Limb (tissue), 2 donors: ENCODE data around the gene CEP68.
"Not testable (repeated sequence)": the region's sequence is repeated elsewhere in the genome, so short reads cannot be mapped to it uniquely, and the experiment has no call there.

ENCODE experiments used
- DNase-seq, 2 donors: peaks; one replicate each; pipeline ENCODE4 v3.0.0-alpha.2; 2016; ENCODE audit errors: extremely low spot score in 2 of 2

Gene CEP68, protein sequence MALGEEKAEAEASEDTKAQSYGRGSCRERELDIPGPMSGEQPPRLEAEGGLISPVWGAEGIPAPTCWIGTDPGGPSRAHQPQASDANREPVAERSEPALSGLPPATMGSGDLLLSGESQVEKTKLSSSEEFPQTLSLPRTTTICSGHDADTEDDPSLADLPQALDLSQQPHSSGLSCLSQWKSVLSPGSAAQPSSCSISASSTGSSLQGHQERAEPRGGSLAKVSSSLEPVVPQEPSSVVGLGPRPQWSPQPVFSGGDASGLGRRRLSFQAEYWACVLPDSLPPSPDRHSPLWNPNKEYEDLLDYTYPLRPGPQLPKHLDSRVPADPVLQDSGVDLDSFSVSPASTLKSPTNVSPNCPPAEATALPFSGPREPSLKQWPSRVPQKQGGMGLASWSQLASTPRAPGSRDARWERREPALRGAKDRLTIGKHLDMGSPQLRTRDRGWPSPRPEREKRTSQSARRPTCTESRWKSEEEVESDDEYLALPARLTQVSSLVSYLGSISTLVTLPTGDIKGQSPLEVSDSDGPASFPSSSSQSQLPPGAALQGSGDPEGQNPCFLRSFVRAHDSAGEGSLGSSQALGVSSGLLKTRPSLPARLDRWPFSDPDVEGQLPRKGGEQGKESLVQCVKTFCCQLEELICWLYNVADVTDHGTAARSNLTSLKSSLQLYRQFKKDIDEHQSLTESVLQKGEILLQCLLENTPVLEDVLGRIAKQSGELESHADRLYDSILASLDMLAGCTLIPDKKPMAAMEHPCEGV

DNA sequence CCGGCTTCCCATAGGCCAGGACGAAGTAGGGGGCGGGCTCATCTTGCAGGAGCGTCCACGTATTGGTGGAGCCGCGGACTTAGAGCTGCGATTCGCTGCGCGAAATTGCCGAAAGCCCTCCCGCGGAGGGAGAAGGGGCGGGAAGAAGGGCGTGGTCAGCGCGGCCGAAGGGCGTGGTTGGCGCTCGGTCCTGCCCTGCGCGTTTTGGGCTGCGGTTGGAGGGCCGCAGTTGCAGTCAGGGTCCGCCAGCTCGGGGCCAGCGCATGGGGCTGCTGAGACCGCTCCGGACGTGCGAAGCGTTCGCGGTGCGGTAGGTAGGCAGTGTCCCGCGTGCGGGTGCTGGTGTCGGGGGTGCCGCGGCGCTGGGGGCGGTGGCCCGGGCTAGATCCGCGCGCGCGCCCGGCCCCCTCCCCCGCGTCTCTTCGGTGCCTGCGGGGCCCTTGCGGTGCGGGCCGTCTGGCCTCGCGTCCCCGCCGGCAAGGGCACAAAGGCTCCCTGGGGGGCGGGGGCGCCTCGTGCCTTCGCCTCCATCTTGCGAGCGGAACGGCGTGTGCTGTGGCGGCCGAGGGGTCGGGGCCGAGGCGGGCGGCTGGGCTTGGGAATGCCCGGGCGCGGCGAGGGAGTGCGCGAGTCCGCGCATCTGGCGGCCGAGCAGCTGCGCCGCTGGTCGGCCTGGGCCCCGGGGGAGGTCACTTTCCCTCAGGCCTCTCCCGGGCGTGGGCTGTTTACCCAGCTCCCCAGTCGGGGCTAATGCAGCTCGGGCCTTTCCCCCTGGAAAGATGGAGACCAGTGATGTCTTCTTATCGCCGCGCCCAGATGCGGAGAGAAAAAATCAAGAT is at the start of gene CEP68:
Gene CEP68, plus strand, starts transcription at position 202 of the 839 bp plus-strand sequence. CDS start 13,029 bp downstream, outside the sequence.
- DNase-seq, result peak; percentile 97 to 98

DNA sequence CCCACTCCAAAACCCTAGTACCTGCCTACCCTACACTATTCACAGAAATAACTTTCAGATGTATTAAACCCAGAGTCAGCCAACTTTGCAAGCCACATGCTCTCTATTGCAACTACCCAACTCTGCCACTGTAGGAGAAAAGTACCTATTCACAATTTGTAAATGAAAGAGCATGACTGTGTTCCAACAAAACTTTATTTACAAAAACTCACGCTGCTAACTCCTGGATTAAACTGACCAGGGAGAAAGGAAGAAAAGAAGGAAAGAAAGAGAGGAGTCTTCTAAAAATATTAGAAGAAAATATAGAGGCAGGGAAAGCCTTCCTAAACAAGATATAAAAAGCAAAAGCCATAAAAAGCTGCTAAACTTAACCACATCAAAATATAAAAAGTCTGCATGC is 42.4 kb upstream of the CEP68 start:
- DNase-seq, result no peak

DNA sequence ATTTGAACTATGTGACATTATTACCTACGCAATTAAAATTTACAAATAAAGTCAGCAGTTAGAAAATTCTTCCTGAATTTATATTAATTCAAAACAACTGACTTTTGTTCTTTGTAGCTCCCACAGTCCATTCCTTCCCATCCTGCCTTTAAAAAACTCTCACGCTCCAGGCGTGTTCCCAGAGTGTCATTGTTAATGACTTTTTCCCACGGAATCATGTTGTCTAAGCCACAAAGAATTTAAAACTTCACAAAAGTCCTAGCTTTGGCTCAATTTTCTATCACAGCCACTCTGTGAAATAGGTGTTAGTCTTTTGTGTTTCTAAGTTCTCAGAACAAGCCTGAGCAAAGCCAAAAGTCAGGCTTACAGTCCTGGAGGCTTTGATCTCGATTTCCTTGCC is 40.5 kb upstream of the CEP68 start:
- DNase-seq, result no peak

DNA sequence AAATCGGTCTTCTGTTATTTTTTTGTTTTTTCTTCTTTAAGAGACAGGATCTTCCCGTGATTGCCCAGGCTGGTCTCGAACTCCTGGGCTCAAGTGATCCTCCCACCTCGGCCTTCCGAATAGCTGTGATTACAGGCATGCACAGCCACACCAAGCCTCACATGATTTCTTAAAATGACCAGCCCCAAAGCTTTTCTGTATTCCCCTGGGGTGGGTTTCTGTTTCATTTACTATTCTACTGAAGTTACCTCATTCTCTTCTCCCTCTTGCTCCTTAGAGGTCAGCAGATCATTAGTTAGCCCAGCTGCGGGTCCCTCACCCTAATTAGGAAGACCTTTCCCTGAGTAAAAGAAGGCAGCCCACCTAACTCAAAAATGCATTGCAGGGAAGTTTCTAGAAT is 39.4 kb upstream of the CEP68 start:
- no peak for DNase-seq

DNA sequence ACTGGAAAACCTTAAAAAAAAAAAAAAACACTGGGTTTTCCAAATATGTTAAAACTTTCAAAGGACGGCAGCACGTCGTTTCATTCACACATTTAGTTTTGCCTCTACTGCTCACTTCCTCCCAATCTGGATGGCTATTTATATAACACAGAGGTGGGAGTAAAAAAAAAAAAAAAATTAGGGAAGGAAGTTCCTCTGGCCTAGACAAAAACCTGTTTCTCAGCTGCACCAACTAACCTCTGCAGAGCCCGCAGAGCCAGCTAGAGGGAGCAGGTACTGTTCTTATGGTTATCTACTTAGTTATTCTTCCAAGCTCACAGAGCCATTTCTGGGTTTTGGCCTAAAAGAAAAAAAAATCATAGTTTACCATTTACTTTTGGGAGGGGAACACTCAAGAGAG is 38.9 kb upstream of the CEP68 start:
- no peak for DNase-seq

DNA sequence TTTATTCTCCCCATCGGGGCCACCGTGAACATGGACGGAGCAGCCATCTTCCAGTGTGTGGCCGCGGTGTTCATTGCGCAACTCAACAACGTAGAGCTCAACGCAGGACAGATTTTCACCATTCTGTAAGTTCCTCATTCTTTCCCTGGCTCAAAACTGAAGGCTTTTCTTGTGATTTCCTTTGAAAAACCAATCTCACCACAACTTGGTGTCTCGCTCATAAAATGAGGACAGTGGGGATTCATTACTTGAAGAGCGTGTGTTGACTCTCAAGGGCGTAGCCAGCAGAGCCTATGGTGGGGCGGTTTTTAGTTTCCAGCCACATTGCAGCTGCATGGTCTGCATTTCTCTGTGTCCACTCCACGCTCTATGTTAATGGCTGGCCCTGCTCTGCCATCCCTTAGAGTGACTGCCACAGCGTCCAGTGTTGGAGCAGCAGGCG is 38.1 kb upstream of the CEP68 start:
- no peak for DNase-seq

DNA sequence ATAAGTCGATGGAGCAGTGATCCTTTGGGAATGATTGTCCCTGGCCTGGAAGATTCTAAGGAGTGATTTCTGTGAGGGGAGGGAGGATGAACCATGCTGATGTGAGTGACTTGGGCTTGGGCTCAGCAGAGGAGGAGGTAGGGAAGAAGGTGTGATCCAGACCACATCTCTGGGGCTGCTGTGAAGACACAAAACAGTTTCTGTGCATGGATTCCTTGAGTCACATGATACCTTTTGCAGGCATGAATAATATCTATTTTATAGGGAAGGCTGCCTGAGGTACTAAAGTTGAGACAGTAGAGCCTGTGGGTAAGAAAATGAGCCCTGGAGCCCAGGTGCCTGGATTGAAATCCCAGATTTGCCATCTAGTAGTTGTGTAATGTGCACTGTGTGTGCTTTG is 37.2 kb upstream of the CEP68 start:
- DNase-seq, result no peak

DNA sequence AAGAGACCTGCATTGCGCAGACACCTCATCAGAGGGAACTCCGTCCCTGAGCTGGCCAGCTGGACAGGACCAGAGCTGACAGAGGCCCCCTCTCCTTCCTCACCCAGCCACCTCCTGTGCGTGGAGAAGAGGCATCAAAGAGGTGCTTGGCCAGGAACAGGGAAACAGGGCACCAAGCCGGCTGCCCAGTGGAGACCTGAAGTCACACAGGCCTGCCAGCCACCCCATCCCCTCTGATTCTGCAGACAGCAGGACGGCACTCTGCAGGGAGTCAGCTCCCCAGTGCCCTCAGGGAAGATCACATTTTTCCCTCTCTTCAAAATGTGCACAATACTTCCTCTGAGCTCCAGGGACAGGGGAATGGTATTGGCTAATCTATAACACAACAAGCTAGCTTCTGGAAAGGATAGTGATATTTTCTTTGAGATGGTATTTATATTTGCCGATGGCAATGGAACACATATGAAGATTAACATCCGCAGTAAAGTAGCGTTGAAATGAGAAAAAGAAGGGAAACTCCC is 36.5 kb upstream of the CEP68 start:
- no peak for DNase-seq

DNA sequence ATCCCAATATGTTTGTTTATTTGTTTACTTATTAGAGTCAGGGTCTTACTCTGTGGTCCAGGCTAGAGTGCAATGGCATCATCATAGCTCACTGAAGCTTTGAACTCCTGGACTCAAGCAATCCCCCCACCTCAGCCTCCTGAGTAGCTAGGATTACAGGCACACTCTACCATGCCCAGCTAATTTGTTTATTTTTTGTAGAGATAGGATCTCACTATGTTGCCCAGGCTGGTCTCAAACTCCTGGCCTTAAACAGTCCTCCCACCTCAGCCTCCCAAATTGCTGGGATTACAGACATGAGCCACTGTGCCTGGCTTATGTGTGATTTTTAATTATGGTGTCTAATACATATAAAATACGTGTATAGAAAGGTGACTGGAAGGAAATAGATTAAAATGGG is 36.0 kb upstream of the CEP68 start:
- not testable (repeated sequence) for DNase-seq

DNA sequence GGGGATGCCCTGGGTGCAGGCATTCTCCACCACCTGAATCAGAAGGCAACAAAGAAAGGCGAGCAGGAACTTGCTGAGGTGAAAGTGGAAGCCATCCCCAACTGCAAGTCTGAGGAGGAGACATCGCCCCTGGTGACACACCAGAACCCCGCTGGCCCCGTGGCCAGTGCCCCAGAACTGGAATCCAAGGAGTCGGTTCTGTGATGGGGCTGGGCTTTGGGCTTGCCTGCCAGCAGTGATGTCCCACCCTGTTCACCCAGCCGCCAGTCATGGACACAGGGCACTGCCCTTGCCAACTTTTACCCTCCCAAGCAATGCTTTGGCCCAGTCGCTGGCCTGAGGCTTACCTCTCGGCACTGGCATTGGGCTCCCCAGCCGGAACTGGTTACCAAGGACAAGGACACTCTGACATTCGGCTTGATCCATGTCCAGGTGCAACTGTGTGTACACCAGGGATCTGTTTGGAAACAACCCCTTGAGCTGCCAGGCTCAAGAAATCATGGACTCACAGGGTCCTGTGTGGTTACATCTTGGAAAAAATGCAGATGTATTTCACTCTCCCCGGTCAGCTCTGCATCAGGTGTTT is 35.2 kb upstream of the CEP68 start:
- no peak for DNase-seq

DNA sequence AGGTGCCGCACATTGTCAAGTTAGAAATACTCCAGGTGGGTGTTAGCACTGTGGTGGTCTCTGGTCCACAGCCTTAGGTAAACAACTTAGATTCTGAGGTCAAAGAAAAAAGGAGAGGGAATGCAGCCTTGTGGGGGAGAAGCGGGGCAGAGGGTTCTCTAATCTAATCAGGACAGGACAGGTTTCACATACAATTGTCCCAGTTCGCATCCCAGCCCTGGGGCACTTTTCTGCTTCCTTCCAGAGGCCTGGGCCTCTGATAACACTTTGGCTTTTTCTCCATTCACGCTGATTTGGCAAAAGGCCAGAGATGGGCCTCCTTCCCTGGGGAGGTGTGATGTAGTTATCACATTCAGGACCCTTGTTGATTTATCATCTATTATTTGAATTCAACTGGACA is 34.5 kb upstream of the CEP68 start:
- DNase-seq, result no peak

DNA sequence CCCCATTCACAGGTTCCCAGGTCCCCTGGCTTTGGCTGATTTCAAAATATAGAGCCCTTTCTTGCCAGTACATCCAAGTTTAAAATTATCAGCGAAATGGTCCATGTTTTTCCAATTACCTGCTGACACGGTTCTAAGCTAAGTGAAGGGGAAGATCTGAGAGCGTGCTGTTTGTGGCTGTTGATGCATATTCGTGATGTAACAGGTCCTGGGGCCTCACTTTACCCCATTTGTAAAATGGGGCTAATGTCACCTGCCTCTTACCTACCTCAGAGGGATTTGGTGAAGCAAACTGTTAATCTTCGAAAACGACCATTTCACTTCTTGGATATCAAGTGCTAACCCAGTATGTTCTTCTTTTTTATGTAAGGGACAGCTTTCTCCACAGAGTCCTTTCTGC is 34.0 kb upstream of the CEP68 start:
- no peak for DNase-seq

DNA sequence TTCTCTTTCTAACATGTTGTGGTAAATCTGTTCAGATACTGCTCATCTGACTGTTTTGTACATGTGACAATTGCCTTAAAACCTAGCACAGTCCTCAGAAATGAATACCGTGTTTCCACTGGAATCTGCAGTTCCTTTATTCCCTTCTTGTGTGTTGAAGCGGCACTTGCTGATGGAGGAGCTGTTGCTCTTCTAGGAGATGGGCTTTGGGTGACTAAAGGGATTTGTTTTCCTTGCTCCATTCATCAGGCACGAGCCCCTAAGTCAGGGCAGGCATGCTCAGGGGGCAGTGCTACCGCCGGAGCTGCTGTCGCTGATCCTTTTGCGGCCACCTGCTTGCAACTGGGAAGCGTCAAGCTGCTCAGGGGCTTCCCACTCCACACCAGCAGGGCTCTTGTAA is 32.5 kb upstream of the CEP68 start:
- DNase-seq, result no peak

DNA sequence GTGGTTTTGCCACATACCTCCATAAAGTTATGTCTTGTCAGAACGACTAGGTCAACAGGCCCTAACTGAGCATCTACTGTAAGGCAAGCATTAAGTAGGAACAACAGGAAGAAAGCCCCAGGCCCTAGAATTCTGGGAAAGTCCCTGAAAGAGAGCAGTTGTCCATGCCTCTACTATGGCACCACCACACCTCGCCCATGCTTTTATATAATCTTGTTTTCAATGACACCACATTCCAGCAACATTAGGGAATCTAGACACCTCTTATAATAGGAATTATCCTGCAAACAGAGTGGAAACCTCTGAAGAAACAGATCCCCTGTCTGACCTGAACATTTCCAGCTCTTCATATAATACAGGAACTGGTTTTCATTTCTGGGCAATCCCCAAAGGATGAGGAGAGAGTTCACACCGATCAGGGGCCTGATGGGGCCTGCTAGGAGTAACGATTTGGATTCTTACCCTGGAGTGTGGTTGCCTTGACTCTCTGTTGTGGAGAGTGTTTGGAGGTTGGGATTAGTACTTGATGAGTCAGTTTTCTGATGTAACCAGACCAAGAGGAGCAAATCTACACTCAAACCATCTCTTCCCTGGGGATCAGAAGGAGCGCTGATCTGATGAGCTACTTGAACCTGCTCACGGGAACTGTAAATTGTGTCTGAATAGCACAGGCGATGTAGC is 31.9 kb upstream of the CEP68 start:
- no peak for DNase-seq

DNA sequence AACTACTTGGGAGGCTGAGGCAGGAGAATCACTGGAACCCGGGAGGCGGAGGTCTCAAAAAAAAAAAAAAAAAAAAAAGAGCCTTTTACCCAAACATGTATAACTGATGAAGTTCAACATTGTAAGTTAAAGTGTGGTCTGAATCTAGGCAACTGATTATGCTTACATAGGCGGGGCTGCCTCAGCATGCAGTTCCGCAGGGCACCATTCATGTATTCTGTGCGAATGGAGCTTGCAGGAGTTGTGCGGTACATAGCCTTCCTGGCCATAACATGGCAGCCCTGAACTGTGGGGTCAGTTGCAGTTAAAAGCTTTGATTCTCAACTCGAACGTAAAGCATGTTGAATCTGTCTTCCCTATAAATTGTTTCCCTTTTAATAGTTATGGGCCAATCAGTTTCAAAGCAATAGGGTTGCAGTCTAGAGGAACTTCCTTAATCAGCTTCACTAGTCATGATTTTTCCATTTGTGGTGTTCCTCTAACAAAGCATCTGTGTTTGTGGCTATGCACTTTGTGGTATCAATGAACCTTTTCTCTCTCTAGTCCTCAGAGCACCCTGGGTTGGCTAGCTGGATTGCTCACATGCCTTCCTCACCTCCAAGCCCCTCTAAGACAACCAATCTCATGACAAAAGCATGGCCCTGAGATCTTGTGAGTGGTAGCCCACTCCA is 30.6 kb upstream of the CEP68 start:
- no peak for DNase-seq

DNA sequence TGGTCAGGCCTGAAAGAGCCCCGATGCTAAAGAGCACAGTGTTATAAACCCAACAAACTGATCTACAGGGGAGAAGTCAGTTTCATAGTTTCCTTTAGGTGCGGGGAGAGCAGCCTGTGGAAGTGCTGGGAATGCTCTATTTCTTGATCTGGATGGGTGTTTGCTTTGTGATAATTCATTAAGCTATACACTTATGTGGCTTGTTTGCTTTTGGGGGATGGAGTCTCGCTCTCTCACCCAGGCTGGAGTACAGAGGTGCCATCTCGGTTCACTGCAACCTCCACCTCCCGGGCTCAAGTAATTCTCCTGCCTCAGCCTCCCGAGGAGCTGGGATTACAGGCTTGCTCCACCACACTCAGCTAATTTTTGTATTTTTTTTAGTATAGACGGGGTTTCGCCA is 30.1 kb upstream of the CEP68 start:
- no peak for DNase-seq

DNA sequence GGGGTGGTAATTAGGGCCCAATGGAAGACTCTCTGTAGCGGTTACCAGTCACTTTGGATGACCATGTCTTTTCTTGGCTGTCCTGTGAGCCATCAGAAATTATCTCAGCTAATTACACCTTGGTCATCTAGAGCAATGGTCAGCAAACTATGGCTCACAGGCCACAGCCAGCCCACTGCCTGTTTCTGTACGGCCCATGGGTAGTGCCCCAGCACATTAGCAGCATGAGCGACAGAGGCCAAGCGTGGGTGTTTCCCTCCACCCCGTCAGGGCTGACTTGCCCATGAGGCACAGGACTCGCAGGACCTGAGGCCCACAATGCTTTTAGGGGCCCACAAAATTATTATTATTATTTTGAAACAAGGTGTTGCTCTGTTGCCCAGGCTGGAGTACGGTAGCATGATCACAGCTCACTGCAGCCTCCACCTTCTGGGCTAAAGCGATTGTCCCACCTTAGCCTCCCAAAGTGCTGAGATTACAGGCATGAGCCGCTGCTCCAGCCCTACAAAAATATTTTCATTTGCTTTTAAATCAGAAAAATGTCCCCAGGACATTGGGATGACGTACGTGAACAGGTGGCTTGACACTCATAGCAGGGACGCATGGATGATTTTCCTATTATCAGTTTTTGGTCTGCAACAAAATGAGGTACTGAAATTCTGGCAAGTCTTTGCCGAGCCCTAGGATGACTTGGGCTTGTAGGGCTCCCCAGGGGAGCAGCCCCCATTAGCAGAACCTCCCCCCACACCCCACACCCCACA is 29.3 kb upstream of the CEP68 start:
- no peak for DNase-seq

DNA sequence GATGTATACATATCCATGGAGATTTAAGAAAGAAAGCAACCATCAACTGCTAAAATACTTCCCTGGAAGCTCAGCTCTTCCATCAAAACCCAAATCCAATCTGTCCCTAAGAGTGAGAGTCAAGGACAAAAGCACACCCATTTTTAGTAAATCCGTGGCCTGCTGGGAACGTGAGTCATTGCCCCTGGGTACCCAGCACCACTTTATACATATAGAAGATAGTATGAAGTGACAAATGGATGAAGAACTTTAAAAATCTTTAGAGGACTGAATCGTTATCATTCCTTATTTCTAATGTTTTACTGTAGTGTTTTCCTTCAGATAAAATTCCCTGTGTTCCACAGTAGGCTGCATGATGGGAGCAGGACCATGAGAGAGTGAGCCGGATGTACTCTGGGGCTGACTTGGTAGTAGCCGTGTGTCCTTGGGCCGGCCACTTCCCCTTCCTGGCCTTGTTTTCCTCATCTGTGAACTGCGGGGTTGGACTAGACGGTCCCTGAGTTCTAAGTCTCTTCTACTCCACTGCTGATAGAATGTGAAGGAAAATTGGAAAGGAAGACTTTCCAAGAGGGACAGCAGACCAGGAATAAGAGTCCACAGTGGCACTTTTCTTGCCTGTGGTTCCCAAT is 28.5 kb upstream of the CEP68 start:
- DNase-seq, result no peak
